ENCODE results near the gene PTPDC1. TPM values are rescaled to one million over a fixed set of nuclear protein-coding genes. Genes with fewer than 3 reads are reported as not detected.

PTPDC1 gene, protein sequence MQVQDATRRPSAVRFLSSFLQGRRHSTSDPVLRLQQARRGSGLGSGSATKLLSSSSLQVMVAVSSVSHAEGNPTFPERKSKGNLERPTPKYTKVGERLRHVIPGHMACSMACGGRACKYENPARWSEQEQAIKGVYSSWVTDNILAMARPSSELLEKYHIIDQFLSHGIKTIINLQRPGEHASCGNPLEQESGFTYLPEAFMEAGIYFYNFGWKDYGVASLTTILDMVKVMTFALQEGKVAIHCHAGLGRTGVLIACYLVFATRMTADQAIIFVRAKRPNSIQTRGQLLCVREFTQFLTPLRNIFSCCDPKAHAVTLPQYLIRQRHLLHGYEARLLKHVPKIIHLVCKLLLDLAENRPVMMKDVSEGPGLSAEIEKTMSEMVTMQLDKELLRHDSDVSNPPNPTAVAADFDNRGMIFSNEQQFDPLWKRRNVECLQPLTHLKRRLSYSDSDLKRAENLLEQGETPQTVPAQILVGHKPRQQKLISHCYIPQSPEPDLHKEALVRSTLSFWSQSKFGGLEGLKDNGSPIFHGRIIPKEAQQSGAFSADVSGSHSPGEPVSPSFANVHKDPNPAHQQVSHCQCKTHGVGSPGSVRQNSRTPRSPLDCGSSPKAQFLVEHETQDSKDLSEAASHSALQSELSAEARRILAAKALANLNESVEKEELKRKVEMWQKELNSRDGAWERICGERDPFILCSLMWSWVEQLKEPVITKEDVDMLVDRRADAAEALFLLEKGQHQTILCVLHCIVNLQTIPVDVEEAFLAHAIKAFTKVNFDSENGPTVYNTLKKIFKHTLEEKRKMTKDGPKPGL
- total RNA-seq (2014; rRNA removed; shearing (Covaris generic); ENCODE audit: low replicate concordance), result 2.4 and 3.6 TPM in 2 replicates

- Histone ChIP-seq H3K27me3 (no peaks in the 10 kb centered on the region), H3K9me3 (no peaks in the 10 kb centered on the region), H3K4me3 (no peak within 1 kb of the TSS), H3K36me3 (no peaks in the 10 kb centered on the region; the same call in 1 of the 2 replicates)
- DNase-seq, result peak; percentile 15
Observed at GRCh38 chr9:94084314-94084713, at the start of gene PTPDC1. Gene PTPDC1 (plus strand): TSS chr9:94084464. CDS start chr9:94084531, 67 bp downstream.

DNA sequence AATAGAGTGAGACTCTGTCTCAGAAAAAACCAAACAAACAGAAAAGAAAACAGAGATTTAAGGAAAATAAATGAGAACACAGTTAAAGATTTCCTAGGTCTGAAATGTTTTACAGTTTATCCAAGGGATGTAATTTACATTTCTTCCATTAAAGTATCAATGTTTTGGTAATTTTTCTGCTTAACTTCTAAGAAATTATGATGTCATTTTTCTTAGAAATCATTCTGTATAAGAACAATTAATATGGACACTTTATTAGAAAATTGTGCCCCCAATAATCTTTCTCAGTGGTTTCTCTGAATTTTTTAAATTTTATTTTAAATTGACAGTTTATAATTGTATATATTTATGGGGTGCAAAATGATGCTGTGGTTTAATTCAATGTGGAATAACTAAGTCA lies 49.8 kb upstream of the PTPDC1 start:
- no peak for DNase-seq
- H3K27me3 ChIP-seq, result no peaks in the 10 kb centered on the region
- no peaks in the 10 kb centered on the region for H3K9me3 ChIP-seq
- H3K4me3 ChIP-seq, result no peak overlapping the region
- H3K36me3 ChIP-seq, result peaks cover 3% of the 10 kb centered on the region; the same call in 1 of the 2 replicates

DNA sequence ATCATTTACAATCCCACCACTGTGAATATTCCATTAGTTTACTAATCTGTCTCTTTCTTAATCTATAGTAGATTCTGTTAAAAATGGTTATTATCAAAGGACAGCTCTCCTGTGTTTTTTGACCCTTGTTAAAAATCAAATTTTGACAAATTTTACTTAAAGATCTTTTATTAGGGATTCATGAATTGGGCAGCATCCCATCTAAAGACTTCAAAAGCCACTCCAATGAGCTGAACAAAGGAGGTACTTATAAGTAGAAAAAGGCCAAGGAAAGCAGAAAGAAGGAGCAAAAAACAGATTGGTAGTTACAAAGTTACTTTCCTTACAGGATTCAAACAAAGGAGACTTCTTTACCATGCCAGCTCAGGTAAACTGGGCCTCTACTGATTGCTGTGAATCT lies 44.5 kb upstream of the PTPDC1 start:
- H3K27me3 ChIP-seq, result no peaks in the 10 kb centered on the region
- no peak for DNase-seq
- H3K36me3 ChIP-seq, result peaks cover 3% of the 10 kb centered on the region; the same call in 1 of the 2 replicates
- H3K4me3 ChIP-seq, result no peak overlapping the region
- H3K9me3 ChIP-seq, result no peaks in the 10 kb centered on the region

GRCh38 chr9:94042516-94043360 lies 41.5 kb upstream of the PTPDC1 start:
- no peak for DNase-seq
- Histone ChIP-seq H3K4me3 (no peak overlapping the region), H3K9me3 (no peaks in the 10 kb centered on the region), H3K27me3 (no peaks in the 10 kb centered on the region), H3K36me3 (peaks cover 3% of the 10 kb centered on the region; the same call in 1 of the 2 replicates)

GRCh38 chr9:94054716-94055115 lies 29.5 kb upstream of the PTPDC1 start:
- Histone ChIP-seq H3K4me3 (no peak overlapping the region), H3K9me3 (peaks cover 5% of the 10 kb centered on the region), H3K27me3 (no peaks in the 10 kb centered on the region), H3K36me3 (no peaks in the 10 kb centered on the region)
- DNase-seq, result no peak

GRCh38 chr9:94056442-94056974 lies 27.8 kb upstream of the PTPDC1 start:
- no peak for DNase-seq
- no peak overlapping the region for H3K4me3 ChIP-seq
- H3K36me3 ChIP-seq, result no peaks in the 10 kb centered on the region
- H3K27me3 ChIP-seq, result no peaks in the 10 kb centered on the region
- H3K9me3 ChIP-seq, result peaks cover 2% of the 10 kb centered on the region

DNA sequence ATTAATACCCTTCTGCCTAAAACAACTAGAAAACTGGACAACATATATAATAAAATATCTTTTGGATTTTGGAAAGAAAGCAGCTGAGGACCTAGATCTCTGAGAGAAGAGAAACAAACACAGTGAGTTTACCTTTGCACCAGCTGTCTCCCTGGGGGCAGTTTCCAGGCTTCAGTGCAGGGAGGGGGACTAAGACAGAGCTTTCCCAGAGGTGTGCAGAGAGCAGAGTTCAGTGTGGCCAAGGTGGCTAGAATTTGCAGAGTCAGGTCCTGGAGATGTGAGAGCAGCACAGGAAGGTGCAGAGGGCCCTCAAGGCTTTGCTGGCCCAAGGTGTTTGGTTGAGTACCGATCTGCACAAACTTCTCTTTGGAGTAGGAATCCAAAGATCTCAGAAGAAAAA lies 26.3 kb upstream of the PTPDC1 start:
- no peak overlapping the region for H3K4me3 ChIP-seq
- H3K36me3 ChIP-seq, result no peaks in the 10 kb centered on the region
- no peaks in the 10 kb centered on the region for H3K27me3 ChIP-seq
- H3K9me3 ChIP-seq, result no peaks in the 10 kb centered on the region
- DNase-seq, result no peak

GRCh38 chr9:94061864-94062263 lies 22.4 kb upstream of the PTPDC1 start:
- Histone ChIP-seq H3K4me3 (no peak overlapping the region), H3K36me3 (no peaks in the 10 kb centered on the region), H3K9me3 (no peaks in the 10 kb centered on the region), H3K27me3 (no peaks in the 10 kb centered on the region)
- no peak for DNase-seq

GRCh38 chr9:94065535-94065961 lies 18.7 kb upstream of the PTPDC1 start:
- H3K4me3 ChIP-seq, result no peak overlapping the region
- DNase-seq, result peak; percentile 40
- H3K27me3 ChIP-seq, result no peaks in the 10 kb centered on the region
- H3K9me3 ChIP-seq, result no peaks in the 10 kb centered on the region
- no peaks in the 10 kb centered on the region for H3K36me3 ChIP-seq

- no peaks in the 10 kb centered on the region for H3K9me3 ChIP-seq
- H3K4me3 ChIP-seq, result no peak overlapping the region
- H3K27me3 ChIP-seq, result no peaks in the 10 kb centered on the region
- no peak for DNase-seq
- H3K36me3 ChIP-seq, result no peaks in the 10 kb centered on the region
Observed at GRCh38 chr9:94068257-94068656, 16.0 kb upstream of the PTPDC1 start.

DNA sequence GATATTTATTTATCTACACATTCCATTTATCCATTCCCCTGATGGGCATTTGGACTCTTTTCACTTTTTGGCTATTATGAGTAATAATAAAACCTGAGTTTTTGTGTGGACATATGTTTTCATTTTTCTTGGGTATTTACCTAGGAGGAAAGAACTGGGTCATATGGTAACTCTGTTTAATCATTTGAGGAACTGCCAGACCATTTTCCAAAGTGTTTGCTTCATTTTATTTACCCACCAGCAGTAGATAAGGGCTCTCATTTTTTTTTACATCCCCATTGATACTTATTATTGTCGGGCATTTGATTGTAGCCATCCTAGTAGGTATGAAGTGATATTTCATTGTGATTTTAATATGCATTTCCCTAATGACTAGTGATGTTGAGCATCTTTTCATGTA lies 7.7 kb upstream of the PTPDC1 start:
- Histone ChIP-seq H3K9me3 (no peaks in the 10 kb centered on the region), H3K36me3 (no peaks in the 10 kb centered on the region), H3K4me3 (no peak overlapping the region), H3K27me3 (no peaks in the 10 kb centered on the region)
- no peak for DNase-seq

DNA sequence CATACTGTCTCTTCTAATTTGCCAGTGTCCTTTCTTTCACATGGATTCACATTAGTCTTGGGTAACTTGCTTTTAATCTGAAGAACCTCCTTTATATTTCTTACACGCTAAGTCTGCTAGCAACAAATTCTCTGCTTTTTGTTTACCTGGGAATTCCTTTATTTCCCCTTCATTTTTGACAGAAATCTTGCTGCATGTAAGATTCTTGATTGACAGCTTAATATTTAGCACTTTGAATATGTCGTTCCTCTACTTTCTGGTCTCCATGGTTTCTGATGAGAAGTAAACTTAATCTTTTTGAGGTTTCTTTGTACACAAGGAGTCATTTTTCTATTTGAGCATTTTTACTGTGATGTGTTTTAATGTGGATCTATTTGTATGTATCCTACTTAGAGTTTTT lies 6.2 kb upstream of the PTPDC1 start:
- H3K27me3 ChIP-seq, result no peaks in the 10 kb centered on the region

DNA sequence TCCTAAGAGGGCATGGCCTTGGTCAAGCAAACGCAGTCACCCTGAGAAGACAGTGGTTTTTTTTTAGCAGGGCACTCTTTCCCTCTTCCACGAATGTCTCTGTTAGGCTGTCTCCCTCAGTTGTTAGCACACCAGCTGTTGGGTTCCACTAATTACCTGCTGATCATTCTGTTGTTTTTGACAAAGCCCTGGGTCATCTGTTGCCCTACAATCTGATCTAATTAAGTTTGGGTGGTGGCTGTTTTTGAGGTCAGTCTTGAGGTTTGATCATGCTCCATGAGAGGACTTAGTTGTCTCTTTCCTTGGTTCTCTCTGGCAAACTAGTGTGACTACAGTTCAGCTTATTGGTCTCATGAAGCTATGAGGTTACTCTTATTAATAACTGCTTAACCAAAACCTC lies 5.0 kb upstream of the PTPDC1 start:
- H3K4me3 ChIP-seq, result no peak overlapping the region
- no peaks in the 10 kb centered on the region for H3K27me3 ChIP-seq
- no peaks in the 10 kb centered on the region for H3K36me3 ChIP-seq
- H3K9me3 ChIP-seq, result no peaks in the 10 kb centered on the region
- DNase-seq, result no peak

More for the DNA sequence above, 6.2 kb upstream of the PTPDC1 start:
- no peak for DNase-seq
- H3K9me3 ChIP-seq, result no peaks in the 10 kb centered on the region
- H3K4me3 ChIP-seq, result no peak overlapping the region
- H3K36me3 ChIP-seq, result no peaks in the 10 kb centered on the region

- no peaks in the 10 kb centered on the region for H3K27me3 ChIP-seq
- H3K36me3 ChIP-seq, result no peaks in the 10 kb centered on the region; the same call in 1 of the 2 replicates
- H3K4me3 ChIP-seq, result no peak overlapping the region
- DNase-seq, result no peak
- H3K9me3 ChIP-seq, result no peaks in the 10 kb centered on the region
Observed at GRCh38 chr9:94080249-94080648, 4.0 kb upstream of the PTPDC1 start.

GRCh38 chr9:94081435-94081834 lies 2.8 kb upstream of the PTPDC1 start:
- Histone ChIP-seq H3K4me3 (no peak overlapping the region), H3K36me3 (no peaks in the 10 kb centered on the region; the same call in 1 of the 2 replicates), H3K9me3 (no peaks in the 10 kb centered on the region), H3K27me3 (no peaks in the 10 kb centered on the region)
- DNase-seq, result no peak

DNA sequence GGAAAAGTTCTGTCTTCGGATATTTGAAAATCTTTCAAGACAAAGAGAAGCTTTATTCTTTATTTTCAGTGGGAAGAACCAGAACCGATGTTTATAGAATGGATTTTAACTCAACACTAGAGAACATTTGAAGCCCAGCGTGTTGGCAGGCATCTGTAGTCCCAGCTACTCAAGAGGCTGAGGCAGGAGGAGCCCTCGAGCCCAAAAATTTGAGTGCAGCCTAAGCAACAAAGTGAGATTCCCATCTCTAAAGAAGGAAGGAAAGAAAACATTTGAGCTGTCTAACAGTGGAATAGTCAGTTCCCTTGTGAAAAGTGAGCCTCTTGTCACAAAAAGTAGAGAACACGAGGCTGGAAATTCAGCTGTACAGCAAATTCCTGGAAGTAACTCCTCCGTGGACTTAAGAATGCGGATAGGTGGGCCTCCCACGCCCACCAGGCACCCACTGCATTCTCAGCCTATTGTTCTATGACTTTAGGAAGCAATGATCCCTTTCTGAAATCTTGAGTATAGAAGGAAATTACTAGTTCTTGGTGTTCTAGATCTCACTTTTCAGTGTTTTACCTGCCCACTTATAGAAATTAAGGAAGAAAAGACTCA lies 2.3 kb upstream of the PTPDC1 start:
- Histone ChIP-seq H3K4me3 (no peak overlapping the region), H3K27me3 (no peaks in the 10 kb centered on the region), H3K9me3 (no peaks in the 10 kb centered on the region), H3K36me3 (no peaks in the 10 kb centered on the region; the same call in 1 of the 2 replicates)
- DNase-seq, result no peak
